Tibial nerve (tissue), 4 donors: Measurements from ENCODE around the gene P2RX7. TPM values are rescaled to one million over a fixed set of nuclear protein-coding genes. Genes with fewer than 3 reads are reported as not detected.
"Not testable (repeated sequence)": the region's sequence is repeated elsewhere in the genome, so short reads cannot be mapped to it uniquely, and the experiment has no call there.

Source experiments
- DNase-seq, 2 donors: peaks; one replicate each; pipeline ENCODE4 v3.0.0-alpha.2; 2019; ENCODE audit warnings: low spot score in 2 of 2
- H3K27ac ChIP-seq, 4 donors: fragments of 200-600 bp; sonication (generic) in 3 of 4; one replicate each; pipeline ENCODE4 v1.5.1; 2017 to 2019; ENCODE audit warnings: mild to moderate bottlenecking in 1 of 4
- H3K27me3 ChIP-seq, 2 donors: fragments of 200-600 bp; sonication (generic) in 1 of 2; one replicate each; pipeline versions ENCODE4 v1.5.1 to v1.6.0; 2017 to 2019
- H3K36me3 ChIP-seq, 3 donors: fragments of 200-600 bp; sonication (generic); one replicate each; pipeline ENCODE4 v1.5.1; 2018 to 2019
- H3K4me1 ChIP-seq, 4 donors: fragments of 200-600 bp; sonication (generic) in 3 of 4; one replicate each; pipeline ENCODE4 v1.5.1; 2017 to 2019
- H3K4me3 ChIP-seq, 4 donors: fragments of 200-600 bp; sonication (generic) in 3 of 4; one replicate each; pipeline ENCODE4 v1.5.1; 2017 to 2019; ENCODE audit warnings: mild to moderate bottlenecking in 1 of 4, moderate library complexity in 1 of 4
- H3K9me3 ChIP-seq, 4 donors: fragments of 200-600 bp; sonication (generic) in 3 of 4; one replicate each; pipeline ENCODE4 v1.5.1; 2017 to 2019
- CTCF ChIP-seq, 5 experiments: fragments of 200-600 bp in 3 of 5; fragments of 450-650 bp in 2 of 5; sonication (generic) in 3 of 5; IDR thresholded peaks; one replicate each; pipeline ENCODE4 v1.5.1; 2016 to 2019; ENCODE audit warnings: antibody characterized with exemption in 5 of 5, mild to moderate bottlenecking in 3 of 5, moderate library complexity in 2 of 5
- EP300 ChIP-seq, 2 donors: sonication (generic); formaldehyde crosslinking; IDR thresholded peaks; one replicate each; pipeline ENCODE4 v1.6.1; 2017; ENCODE audit warnings: antibody characterized with exemption in 2 of 2, mild to moderate bottlenecking in 1 of 2
- POLR2A ChIP-seq, 2 donors: fragments of 450-650 bp; IDR thresholded peaks; one replicate each; pipeline ENCODE4 v1.6.1; 2017; ENCODE audit warnings: antibody characterized with exemption in 2 of 2, mild to moderate bottlenecking in 2 of 2, moderate library complexity in 2 of 2
- WGBS, 2 donors: methylation state at CpG; one replicate each; pipeline ENCODE4 v1.1.5; 2018; 5-methylcytosine and 5-hydroxymethylcytosine counted together
- total RNA-seq, 4 donors: library from RNA; depleted of rRNA; stranded (reverse); fragments of >200 nt; gene quantifications; one replicate each; pipeline ENCODE4 v1.1.0, GENCODE V29; 2016

The P2RX7 gene
- total RNA-seq, 4 donors from 2014 or later = 5.2 to 13.8 (median 9.5) TPM

- Histone ChIP-seq H3K27me3 (no peaks in the 10 kb centered on the region), H3K9me3 (no peaks in the 10 kb centered on the region), H3K27ac (peak overlapping the region in 1 of 4 donors; percentile 74), H3K4me1 (peaks cover 0 to 12% (median 0%) of the 10 kb centered on the region in 4 donors), H3K36me3 (peaks cover 0 to 23% (median 0%) of the 10 kb centered on the region in 3 donors), H3K4me3 (no peak overlapping the region)
- no peak for TF ChIP-seq EP300 (IDR thresholded peaks at IDR 0.05)
- no peak for TF ChIP-seq POLR2A (IDR thresholded peaks at IDR 0.05)
- TF ChIP-seq CTCF (IDR thresholded peaks at IDR 0.05) = no peak
- 79 to 81% methylated on average over 3 of the region's 3 CpGs for WGBS, 2 donors
- no peak for DNase-seq
These were observed 11.8 kb downstream of the P2RX7 start for GRCh38 chr12:121144416-121144914.

- peaks cover 0 to 12% (median 0%) of the 10 kb centered on the region in 4 donors for H3K4me1 ChIP-seq
- peak overlapping the region in 2 of 4 donors; percentile 52 to 74 for H3K27ac ChIP-seq
- no peak for TF ChIP-seq POLR2A (IDR thresholded peaks at IDR 0.05)
- TF ChIP-seq EP300 (IDR thresholded peaks at IDR 0.05) = no peak
- no peak for TF ChIP-seq CTCF (IDR thresholded peaks at IDR 0.05)
- H3K27me3 ChIP-seq = no peaks in the 10 kb centered on the region
- H3K36me3 ChIP-seq = peaks cover 0 to 24% (median 0%) of the 10 kb centered on the region in 3 donors
- H3K9me3 ChIP-seq = no peaks in the 10 kb centered on the region
- H3K4me3 ChIP-seq = no peak overlapping the region
- 43 to 65% methylated on average over 8 of the region's 8 CpGs for WGBS, 2 donors
- no peak for DNase-seq
These were observed 12.5 kb downstream of the P2RX7 start for GRCh38 chr12:121145221-121145620.

- H3K36me3 ChIP-seq = peaks cover 0 to 28% (median 0%) of the 10 kb centered on the region in 3 donors
- DNase-seq, H3K27me3 ChIP-seq, H3K4me3 ChIP-seq, H3K9me3 ChIP-seq, H3K27ac ChIP-seq: not testable (repeated sequence)
- H3K4me1 ChIP-seq = peaks cover 0 to 12% (median 0%) of the 10 kb centered on the region in 4 donors
- WGBS, 2 donors = 82 to 94% methylated on average over 3 of the region's 3 CpGs
These were observed 16.6 kb downstream of the P2RX7 start for GRCh38 chr12:121149289-121149688.

GRCh38 chr12:121154793-121155375 lies 22.2 kb downstream of the P2RX7 start:
- DNase-seq = no peak
- H3K27ac ChIP-seq = no peak overlapping the region
- H3K36me3 ChIP-seq = peaks cover 0 to 71% (median 0%) of the 10 kb centered on the region in 3 donors
- no peaks in the 10 kb centered on the region for H3K27me3 ChIP-seq
- H3K4me3 ChIP-seq = no peak overlapping the region
- WGBS, 2 donors = 84 to 86% methylated on average over 14 of the region's 14 CpGs
- no peaks in the 10 kb centered on the region for H3K4me1 ChIP-seq
- peaks cover 0 to 10% (median 0%) of the 10 kb centered on the region in 4 donors for H3K9me3 ChIP-seq
- TF ChIP-seq CTCF (IDR thresholded peaks at IDR 0.05) = no peak
- no peak for TF ChIP-seq EP300 (IDR thresholded peaks at IDR 0.05)
- TF ChIP-seq POLR2A (IDR thresholded peaks at IDR 0.05) = no peak

GRCh38 chr12:121156365-121156764 lies 23.7 kb downstream of the P2RX7 start:
- Histone ChIP-seq H3K27ac (no peak overlapping the region), H3K4me1 (no peaks in the 10 kb centered on the region), H3K36me3 (peaks cover 0 to 84% (median 0%) of the 10 kb centered on the region in 3 donors), H3K4me3 (no peak overlapping the region), H3K27me3 (no peaks in the 10 kb centered on the region), H3K9me3 (peaks cover 0 to 10% (median 0%) of the 10 kb centered on the region in 4 donors)
- TF ChIP-seq CTCF (IDR thresholded peaks at IDR 0.05) (no peak), POLR2A (IDR thresholded peaks at IDR 0.05) (no peak)
- DNase-seq = no peak
- 73 to 84% methylated on average over 5 of the region's 5 CpGs for WGBS, 2 donors
